Midbrain (tissue), 1 donor: ENCODE results near the gene MBLAC1.
A peak's percentile ranks its signal among the peaks of the same experiment; 100 is the strongest.

ENCODE experiments used
- DNase-seq: peaks from one replicate; lab custom pipeline; 2025; lab: John Stamatoyannopoulos, UW

The MBLAC1 gene

DNA sequence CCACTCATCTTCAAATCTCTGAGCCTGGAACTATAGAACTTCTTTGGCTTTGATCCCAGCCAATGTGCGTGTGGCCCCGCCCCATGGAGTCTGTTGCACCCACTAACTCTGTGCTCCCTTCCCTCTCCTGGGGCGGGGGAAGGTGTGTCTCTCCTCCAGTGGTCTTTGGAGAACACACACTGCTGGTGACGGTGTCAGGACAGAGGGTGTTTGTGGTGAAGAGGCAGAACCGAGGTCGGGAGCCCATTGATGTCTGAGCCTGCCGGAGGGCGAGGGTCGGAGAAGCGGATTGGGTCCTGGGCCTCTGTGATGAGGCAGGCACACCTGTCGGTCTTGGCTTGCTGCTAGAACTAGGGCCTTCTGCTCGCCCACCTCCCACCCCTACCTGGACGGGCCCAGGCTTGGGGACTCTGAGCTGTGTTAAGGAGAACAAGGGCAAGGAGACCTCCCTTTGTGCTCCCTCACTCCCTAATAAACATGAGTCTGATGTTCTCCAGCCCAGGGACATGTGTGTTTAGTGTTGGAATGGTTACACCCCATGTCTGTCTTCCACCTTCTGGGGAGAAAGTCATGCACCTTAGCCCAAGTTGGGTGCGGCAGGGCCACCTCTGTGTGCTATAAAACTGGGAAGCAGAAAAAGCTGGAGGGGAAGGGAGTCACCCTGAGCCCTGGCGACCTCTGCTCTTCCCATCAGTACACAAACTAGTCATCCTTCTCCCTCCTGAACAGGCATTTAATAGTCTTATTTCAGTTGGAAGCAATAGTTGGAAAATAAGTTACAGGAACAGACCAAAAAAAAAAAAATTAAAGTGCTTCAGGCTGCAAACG is 27.2 kb downstream of the MBLAC1 start:
- no peak for DNase-seq

DNA sequence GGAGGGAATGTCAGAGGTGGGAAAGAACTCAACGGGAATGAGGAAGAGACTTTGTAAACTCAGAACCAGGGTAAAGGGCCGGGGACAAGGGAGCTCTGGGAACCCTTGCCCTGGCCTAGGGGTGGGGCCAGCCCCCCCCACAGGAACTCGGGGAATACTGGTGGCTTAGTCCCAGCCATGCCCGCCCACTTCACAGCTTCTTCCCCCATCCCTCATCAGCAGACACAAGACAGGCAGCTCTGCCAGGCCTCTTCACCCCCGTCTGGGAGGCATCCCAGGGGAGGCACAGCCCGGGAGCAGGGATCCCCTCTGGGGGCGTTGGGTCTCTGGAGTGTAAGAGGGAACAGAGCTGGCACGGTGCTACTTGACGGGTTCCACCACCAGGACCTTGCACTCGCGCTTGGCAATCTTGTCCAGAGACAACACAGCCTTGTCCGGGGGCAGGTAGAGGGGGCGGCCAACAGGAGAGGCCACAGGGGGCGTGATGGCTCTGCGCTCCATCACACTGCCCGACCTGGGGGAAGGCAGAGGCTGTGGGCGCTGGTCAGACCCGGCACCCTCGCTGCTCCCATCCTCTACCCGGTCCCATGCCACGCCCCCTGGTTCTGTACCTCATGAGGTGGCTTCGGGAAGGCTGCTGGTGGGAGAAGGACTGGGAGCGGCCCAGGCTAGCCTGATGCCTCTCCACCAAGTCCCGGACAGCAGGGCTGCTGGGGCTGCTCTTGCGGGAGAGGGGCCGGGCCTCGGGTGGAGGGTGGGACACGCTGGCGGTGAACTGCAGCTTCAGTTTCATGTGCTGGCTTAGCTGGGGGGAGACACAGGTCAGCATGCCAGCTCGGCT is 28.1 kb downstream of the MBLAC1 start:
- DNase-seq = no peak

DNA sequence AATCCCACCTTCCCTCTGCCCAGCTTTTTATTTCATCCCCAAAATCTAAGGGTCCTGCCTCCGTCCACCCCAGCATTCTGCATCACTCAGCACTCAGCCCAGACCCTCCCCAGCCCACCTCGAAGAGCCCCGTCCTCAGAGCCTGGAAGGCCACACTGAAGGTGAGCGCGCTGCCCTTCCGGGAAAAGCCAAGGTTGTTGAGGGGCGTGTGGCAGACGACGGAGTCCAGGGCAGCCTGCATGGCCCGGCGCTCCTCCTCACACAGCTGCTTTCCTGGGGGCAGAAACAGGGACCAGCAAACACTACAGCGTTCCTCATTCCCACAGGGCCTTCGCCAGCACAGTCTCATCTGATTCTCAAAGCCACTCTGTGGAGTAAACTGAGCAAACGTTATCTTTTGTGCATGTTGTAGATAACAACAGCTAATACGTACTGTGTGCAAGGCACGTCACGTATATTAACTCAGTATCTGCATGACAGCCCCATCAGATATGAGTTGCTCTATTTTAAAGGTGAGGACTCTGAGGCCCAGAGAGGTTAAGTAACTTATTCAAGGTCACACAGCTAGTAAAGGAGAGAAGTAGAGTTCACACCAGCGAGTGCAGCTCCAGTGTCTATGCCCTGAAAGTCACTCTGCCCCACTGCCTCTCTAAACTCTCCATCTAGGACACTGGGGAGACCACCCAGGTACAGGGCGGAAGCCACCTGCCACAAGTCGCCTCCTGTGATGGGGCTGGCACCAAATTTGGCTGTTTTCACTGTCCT is 29.0 kb downstream of the MBLAC1 start:
- no peak for DNase-seq

DNA sequence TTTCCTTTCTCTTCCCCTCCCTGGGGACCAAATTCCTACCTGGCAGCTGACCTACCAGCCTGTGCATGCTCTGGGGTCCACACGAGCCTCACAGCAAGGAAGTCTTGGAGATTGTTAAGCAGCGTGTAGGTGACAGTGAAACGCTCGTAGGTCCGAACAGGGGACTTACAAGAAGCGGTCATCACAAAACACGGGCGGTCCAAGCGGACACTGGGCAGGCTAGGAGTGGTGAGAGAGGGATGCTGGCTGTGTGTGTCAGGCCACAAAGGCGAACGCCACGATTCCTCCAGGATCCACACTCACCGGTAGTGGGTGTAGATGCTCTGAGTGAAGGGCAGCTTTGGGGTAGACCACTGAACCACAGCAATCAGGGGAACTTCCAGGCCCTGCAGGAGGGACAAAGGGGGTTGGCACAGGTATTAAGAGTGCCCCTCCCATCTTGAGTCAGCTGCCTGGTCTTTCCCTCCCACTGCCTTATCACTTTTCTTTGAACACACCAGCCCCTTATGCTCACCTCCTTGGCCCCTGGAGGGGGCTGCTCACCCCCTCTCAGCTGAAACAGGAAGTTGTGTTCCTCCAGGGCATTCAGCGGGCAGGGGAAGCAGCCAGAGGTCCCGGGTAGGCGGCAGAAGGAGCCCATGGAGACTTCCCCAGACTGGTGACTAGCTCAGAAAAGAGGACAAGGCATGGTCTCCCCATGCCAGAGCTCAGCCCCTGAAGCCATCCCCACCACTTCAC is 29.7 kb downstream of the MBLAC1 start:
- no peak for DNase-seq

DNA sequence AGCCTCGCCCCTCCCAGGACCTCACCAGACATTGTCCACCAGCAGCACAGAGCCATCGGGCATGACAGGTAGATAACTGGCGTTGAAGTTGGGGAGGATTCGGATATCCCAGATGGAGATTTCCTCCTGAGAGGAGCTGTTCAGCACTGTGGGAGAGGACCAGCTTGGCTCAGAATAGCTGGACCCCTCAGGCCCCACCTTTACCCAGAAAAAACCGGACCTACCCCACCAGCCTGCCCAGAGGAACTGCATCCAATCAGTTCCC is 30.2 kb downstream of the MBLAC1 start:
- no peak for DNase-seq

DNA sequence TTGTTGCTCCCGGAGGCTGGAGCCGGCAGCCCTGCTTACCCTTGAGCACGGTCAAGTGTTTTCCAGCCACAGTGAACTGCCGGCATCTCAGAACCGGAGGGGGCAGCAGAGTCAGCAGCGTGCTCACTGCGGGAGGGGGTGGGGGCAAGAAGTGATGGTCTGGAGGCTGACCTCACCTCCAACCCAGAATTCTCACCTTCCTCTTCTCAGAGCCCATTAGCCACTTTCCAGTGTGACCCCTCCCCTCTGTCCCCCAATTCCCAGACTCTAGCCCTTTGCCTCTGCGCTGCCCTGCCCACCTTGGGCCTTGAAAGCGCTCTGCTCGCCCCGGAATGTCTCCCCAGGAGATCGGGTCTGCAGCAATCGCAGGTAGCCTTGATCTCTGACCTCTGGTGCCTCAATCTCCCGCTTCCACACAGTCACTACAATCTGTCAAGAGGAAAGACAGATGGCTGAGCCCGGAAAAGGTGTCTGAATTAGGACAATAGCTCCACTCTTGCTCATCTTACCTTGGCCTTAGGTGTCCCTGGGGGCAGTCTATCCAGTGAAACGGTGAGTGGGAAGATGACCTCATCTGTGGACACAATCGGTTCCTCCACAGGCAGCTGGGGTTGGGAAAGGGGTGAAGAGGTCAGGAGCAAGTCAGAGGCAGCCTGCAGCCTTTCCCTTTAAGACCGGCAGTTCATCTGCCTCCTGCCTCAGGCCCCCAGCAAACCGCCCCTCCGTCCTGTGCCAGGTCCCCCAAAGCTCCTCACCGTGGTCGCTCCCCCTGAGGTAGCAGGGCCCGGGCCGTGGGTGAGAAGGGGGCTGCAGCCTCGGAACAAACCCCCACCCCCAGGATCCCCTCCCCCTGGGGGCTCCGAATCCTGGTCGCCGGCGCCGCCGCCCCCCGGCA is 30.8 kb downstream of the MBLAC1 start:
- DNase-seq = no peak

DNA sequence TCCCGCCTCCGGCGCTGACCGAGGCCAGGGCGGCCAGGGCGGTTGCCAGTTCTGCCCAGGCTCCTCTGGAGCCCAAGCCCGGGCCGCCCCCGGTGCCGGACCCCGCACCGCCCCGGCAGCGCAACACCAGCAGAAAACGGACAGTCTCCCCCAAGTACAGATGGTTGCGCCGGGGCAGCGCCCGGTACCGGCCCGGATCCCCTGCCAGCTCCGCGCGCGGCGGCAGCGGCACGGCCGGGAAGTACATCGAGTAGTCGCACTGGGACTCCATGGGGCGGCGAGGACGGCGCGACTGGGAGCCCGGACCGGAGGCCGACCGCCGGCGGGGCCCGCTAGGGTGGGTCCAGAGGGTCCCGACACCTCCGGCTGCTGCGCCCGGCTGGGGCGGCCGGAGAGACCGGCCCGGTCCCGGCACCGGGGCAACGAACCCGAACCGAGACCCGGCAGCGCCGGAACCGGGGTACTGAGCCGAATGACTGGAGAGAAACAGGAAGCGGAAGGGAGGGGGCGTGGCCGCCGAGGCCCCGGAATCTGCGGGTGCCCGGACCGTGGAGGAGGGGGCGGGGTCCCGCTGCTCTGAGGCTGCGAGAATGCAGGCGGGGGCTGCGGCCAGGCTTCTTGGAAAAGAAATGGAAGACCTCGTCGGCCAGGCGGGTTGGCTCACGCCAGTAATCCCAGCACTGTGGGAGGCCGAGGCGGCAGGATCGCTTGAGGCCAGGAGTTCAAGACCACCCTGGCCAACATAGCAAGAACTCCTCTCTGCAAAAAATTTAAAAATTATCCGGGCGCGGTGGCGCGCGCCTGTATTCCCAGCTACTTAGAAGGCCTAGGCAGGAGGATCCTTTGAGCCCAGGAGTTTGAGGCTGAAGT is 31.7 kb downstream of the MBLAC1 start, which contains the start of gene TRAPPC14:
Gene TRAPPC14 (minus strand): TSS at position 495 of the 870 bp plus-strand sequence. CDS start 224 bp downstream, at position 271.
- peak; percentile 87 for DNase-seq

DNA sequence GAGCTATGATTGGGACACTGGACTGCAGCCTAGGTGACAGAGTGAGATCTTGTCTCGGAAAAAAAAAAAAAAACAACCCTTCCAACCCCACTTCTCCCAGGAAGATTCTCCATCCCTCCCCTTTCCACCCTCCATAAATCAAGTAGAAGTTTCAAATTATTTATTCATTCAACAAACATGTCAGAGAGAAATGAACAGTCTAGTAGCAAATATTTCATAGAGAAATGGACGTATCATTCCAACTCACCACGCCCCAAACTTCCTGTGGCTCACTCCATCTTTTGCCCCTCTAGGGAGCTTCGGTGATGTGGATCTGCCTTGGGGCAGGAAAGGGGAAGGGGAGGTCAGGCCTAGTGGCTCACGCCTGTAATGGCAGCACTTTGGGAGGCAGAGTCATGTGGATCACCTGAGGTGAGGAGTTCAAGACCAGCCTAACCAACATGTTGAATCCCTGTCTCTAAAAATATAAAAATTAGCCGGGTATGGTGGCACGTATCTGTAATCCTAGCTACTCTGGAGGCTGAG is 32.4 kb downstream of the MBLAC1 start:
- DNase-seq = no peak

DNA sequence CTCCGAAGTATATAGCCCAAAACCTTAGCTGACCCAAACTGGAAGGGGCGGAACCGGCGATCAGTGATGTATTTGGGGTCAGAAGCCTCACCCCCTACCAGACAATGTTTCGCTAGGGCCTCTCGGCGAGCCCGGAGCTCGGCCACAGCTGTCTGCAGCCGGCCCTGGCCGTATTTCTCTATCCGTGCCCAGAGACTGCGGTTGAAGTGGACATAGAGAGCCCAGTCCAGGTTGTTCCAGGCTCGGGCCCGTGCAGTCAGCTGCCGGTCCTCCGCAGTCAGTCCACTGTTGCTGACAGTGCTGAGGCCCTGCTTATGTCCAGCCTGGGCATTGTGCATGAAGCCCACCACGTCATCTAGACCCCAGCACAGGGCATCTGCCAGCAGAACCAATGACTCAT is 33.3 kb downstream of the MBLAC1 start:
- no peak for DNase-seq

DNA sequence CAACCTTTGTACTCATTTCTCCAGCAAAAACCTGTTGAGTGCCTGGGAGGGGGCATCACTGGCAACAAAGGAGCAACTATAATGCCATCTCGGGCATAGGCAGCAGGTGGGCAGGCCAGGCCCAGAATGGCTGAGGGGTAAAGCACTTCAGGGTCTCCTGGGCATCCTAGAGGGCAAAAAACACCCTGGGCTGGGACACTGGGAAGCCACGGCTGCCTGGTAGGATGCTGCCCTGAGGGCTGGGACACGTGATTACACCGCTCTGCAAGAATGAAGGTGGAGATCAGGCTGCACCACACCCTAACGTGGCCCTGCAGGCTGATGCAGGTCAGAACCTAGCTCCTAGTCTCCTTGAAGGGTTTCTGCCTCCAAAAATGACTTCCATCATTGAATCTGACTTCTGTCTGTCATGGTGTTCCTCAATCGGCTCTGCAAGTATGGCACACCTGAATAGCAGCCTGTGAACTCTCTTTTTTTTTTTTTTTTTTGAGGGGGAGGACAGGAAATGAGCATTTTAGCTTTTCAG is 36.3 kb downstream of the MBLAC1 start:
- no peak for DNase-seq

DNA sequence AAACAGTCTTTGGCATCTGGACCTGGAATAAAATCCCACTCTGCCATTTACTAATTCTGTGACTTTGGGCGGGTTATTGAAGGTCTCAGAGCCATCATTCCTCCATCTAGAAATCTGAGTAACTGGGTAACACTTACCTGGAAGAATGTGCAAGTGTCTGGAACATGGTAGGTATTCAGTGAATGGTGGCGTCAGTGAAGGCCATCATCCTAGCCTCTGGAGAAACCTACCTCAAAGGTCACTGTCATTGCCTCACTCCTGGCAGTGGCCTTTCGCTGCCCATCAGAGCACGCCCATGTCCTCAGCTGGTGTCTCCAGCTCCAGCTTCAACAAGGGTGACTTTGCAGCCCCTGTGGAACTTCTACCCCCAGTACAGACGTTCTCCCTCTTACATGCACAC is 37.1 kb downstream of the MBLAC1 start:
- DNase-seq = no peak

DNA sequence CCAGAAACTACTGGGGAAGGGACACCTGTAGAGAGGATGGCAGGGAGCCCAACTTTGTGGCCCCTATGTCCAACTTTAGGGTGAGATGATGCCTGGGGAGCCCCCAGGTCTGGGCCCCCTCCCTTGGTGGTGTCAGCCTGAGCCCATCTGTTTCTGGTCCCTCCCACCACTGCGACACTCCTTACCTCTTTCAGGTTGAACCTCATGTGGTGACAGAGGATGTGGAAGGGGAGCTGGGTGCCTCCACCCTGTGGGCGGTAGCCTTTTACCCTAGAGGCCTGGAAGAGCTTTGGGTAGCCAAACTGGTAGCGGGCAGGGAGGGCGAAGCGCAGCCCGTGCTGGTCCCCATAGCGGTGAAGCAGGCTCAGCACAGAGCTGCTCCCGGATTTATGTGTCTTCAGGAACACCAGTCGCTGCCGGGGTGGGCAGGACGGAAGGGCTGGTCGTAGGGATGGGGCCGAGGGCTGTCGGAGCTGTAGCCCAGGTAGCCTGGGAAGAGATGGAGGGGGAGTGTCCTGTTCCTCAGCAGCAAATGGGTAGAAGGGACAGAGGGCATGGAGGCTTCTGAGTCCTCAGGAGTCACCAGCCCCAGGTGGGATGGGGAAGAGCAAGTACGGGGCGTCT is 39.7 kb downstream of the MBLAC1 start:
- no peak for DNase-seq

DNA sequence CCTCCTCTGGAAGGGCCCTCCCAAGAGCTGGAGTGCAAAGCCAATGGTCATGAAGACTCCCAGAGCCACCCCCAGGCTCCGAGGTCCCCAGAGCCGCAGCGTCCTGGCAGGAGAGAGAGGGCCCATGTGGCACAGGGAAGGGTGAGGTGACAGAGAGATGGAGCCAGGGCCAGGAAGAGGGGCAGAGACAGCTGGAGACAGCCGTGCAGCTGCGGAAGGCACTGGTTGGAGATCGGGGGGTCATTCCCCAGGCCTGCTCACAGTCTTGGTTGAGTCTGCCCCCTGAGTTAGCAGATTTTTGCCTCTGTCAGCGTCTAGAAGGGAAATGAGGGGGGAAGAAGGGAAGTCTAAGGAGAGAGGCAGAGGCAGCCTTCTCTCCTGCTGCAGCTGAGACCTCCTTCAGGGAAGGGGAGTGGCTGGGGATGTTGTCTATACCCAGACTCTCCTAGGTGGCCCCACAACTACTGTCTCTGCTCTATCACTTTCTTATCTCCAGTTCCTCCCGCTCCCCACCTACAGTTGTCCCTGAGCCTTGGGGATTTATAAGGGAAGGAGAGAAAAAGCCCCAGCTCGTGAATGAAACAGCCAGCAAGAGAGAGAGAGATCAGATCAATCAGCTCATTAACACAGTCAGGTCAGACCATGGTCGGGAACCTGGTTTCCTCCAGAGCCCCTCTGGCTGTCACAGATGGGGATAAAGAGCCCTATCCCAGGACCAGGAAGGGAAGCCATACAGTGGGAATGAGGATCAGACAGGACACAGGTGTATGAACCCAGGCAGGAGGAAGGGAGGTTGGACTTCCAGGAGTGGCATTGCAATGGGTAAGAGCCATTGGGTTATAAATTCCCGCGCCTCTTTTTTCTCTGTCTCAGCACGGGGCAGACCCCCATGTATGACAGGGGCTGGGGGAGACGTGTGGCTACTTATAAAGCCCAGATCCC is 40.5 kb downstream of the MBLAC1 start:
- DNase-seq = peak; percentile 16

DNA sequence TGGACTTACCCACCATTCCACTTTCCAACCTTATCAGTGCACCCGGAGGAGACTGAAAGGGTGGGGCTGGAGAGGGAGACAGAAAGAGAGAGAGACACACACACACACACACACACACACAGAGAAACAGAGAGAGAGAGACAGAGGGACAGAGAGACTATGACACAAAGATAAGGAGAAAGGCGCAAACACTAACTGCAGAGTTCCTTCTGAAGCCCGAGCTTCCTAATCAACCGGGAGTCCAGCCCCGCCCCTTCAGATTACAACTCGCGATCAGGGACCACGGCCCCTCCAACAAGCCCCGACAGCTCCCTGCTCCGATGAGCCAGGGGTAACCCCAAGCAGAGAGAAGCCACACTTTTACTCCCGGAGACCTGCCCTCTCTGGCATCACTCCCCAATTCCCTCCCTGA is 41.2 kb downstream of the MBLAC1 start:
- no peak for DNase-seq

DNA sequence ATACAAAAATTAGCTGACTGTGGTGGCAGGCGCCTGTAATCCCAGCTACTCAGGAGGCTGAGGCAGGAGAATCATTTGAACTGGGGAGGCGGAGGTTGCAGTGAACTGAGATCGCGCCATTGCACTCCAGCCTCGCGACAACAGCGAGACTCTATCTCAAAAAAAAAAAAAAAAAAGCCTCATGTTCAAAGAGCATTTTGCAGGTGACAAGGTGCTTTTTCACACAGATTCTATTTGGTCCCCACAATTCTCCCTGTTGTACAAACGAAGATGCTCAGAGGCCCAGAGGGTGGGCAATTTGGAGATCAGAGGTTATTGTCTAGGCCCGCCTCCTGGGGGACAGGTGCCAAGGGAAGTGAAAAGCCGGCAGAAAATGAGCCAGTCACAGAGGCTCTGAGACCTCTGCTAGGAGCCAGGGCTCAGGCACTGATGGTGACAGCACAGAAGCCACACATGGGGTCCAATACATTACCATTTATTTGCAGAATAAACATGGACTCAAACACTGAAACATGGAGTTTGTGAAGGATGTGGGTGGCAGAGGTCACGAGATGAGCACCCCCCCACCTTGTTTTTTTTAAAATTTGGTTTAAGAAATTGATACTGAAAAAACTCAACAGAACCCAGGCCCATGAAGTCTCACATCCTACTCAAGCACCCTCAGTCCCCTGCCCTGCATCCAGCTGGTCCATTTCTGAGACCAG is 42.5 kb downstream of the MBLAC1 start:
- DNase-seq = no peak

DNA sequence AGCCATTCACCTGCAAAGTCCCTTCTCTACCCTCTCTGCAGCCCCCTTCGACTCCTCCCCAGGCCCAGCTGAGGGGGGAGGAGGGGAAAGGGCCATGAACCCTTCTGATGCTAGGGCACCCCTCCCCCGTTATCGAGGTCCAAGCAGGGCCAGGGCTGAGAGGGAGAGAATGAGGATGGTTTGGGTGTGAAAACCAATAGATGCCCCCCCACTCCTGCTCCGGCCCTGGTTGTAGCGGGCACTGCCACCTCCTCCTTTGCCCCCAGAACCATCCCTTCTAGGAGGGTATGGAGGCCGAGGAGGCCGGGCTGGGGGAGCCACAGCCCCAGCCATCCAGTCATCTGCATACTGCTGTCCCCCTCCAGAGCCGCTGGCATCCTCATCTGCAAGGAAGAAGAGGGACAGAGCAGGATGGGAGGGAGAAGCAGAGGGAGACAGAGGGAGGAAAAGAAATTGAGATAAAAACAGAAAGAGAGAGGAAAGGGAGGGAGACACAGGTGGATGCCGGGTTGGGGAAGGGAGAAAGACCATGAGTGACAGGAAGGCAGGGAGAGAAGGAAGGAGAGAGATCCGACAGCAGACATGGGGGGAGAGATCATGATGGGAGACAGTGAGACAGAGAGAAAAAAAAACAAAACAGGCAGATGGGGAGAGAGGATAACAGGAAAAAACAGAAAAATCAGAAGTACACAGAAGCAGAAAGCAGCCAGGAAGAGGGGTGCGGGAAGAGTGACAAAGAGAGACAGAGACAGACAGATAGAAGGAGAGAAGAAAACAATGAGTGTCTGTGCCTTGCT is 43.5 kb downstream of the MBLAC1 start:
- no peak for DNase-seq
